Esophagus squamous epithelium (tissue), 5 donors: Measurements from ENCODE around the gene CYSRT1. TPM values are rescaled to one million over a fixed set of nuclear protein-coding genes. Genes with fewer than 3 reads are reported as not detected.

ENCODE experiments used
- DNase-seq: peaks from one replicate; lab custom pipeline; 2025; lab: John Stamatoyannopoulos, UW
- H3K27ac ChIP-seq, 4 donors: fragments of 200-600 bp; sonication (generic); one replicate each; pipeline ENCODE4 v1.5.1; 2016 to 2019; ENCODE audit warnings: mild to moderate bottlenecking in 1 of 4
- H3K27me3 ChIP-seq, 4 donors: fragments of 200-600 bp; sonication (generic); 1 replicate in 3 of 4; 2 replicates in 1 of 4; pipeline versions ENCODE4 v1.5.1 to v1.6.0; 2017 to 2021; ENCODE audit warnings: antibody characterized with exemption in 1 of 4
- H3K36me3 ChIP-seq, 3 donors: fragments of 200-600 bp; sonication (generic); one replicate each; pipeline ENCODE4 v1.5.1; 2016 to 2019
- H3K4me1 ChIP-seq, 3 donors: fragments of 200-600 bp; sonication (generic); one replicate each; pipeline ENCODE4 v1.5.1; 2017 to 2019
- H3K4me3 ChIP-seq, 4 donors: fragments of 200-600 bp; sonication (generic); 1 replicate in 3 of 4; 2 replicates in 1 of 4; pipeline ENCODE4 v1.5.1; 2016 to 2019; ENCODE audit warnings: mild to moderate bottlenecking in 2 of 4, moderate library complexity in 1 of 4
- H3K9me3 ChIP-seq, 3 donors: fragments of 200-600 bp; sonication (generic); one replicate each; pipeline ENCODE4 v1.5.1; 2016 to 2019
- CTCF ChIP-seq, 6 experiments: fragments of 450-650 bp in 4 of 6; fragments of 200-600 bp in 2 of 6; sonication (generic) in 2 of 6; IDR thresholded peaks; one replicate each; pipeline ENCODE4 v1.5.1; 2016 to 2019; ENCODE audit warnings: antibody characterized with exemption in 6 of 6, mild to moderate bottlenecking in 4 of 6, moderate library complexity in 4 of 6
- POLR2A ChIP-seq, 4 donors: fragments of 450-650 bp; IDR thresholded peaks; one replicate each; pipeline ENCODE4 v1.6.1; 2017; ENCODE audit warnings: antibody characterized with exemption in 4 of 4, mild to moderate bottlenecking in 4 of 4, moderate library complexity in 3 of 4
- WGBS, 2 donors: methylation state at CpG; one replicate each; pipeline ENCODE4 v1.1.5; 2018; 5-methylcytosine and 5-hydroxymethylcytosine counted together
- intact Hi-C: fragments of 100-400 bp; cut with DNase I; formaldehyde crosslinking; loops from one replicate; pipeline ENCODE4 v1.15.0; 2022
- total RNA-seq, 4 donors: library from RNA; depleted of rRNA; stranded (reverse); fragments of >200 nt; gene quantifications; one replicate each; pipeline ENCODE4 v1.1.0, GENCODE V29; 2016
- donor health status: DM: yes; HTN: yes; CAD: no.

The CYSRT1 gene
- total RNA-seq, 4 donors from 2014 or later = 114 to 301 (median 152) TPM

- peaks cover 36 to 64% (median 46%) of the 10 kb centered on the region in 3 donors for H3K4me1 ChIP-seq
- DNase-seq = no peak
- H3K27ac ChIP-seq = peak overlapping the region; percentile 92 to 97 (median 96)
- TF ChIP-seq CTCF (IDR thresholded peaks at IDR 0.05) = no peak
- TF ChIP-seq POLR2A (IDR thresholded peaks at IDR 0.05) = peak in 1 of 4 donors; percentile 26
- H3K4me3 ChIP-seq = peak overlapping the region; percentile 32 to 62 (median 53)
- no peaks in the 10 kb centered on the region for H3K9me3 ChIP-seq
- no peaks in the 10 kb centered on the region for H3K36me3 ChIP-seq
- WGBS, 2 donors = 70% methylated on average over 2 of the region's 18 CpGs; no CpG with 5 or more reads in 1 of the 2 donors
- intact Hi-C loops = loop anchor here (5.0 kb wide), 1 partner anchor 109 kb away; no protein-coding TSS in a partner anchor
- H3K27me3 ChIP-seq = peaks cover 0 to 45% (median 0%) of the 10 kb centered on the region in 4 donors
Measured at GRCh38 chr9:137226338-137227053, 1.5 kb downstream of the CYSRT1 start.

GRCh38 chr9:137227054-137227852, 2.3 kb downstream of the CYSRT1 start, which contains the start of gene RNF224:
TSS of gene RNF224 (plus strand) at chr9:137227502. CDS start at chr9:137228336, 834 bp downstream.
- intact Hi-C loops = loop anchor here (5.0 kb wide), 1 partner anchor 110 kb away; no protein-coding TSS in a partner anchor
- DNase-seq = no peak
- WGBS, 2 donors = 27% methylated on average over 3 of the region's 25 CpGs; no CpG with 5 or more reads in 1 of the 2 donors
- Histone ChIP-seq H3K9me3 (no peaks in the 10 kb centered on the region), H3K36me3 (no peaks in the 10 kb centered on the region), H3K4me3 (peak within 1 kb of the TSS; percentile 32 to 62 (median 53)), H3K4me1 (peaks cover 34 to 59% (median 41%) of the 10 kb centered on the region in 3 donors), H3K27ac (peak within 1 kb of the TSS; percentile 92 to 97 (median 96)), H3K27me3 (peaks cover 0 to 53% (median 0%) of the 10 kb centered on the region in 4 donors)
- TF ChIP-seq CTCF (IDR thresholded peaks at IDR 0.05) (peak; percentile 80 to 96 (median 92)), POLR2A (IDR thresholded peaks at IDR 0.05) (no peak)

GRCh38 chr9:137227853-137228505, 3.0 kb downstream of the CYSRT1 start:
- Histone ChIP-seq H3K27ac (peak overlapping the region in 3 of 4 donors; percentile 92 to 97 (median 97)), H3K27me3 (peaks cover 0 to 60% (median 0%) of the 10 kb centered on the region in 4 donors), H3K9me3 (no peaks in the 10 kb centered on the region), H3K4me1 (peaks cover 28 to 52% (median 33%) of the 10 kb centered on the region in 3 donors), H3K4me3 (no peak overlapping the region), H3K36me3 (no peaks in the 10 kb centered on the region)
- WGBS, 2 donors = 4 to 14% methylated on average over 2 to 4 of the region's 18 CpGs
- intact Hi-C loops = loop anchor here (5.0 kb wide), 1 partner anchor 111 kb away; no protein-coding TSS in a partner anchor
- no peak for DNase-seq
- TF ChIP-seq CTCF (IDR thresholded peaks at IDR 0.05) (no peak), POLR2A (IDR thresholded peaks at IDR 0.05) (no peak)

GRCh38 chr9:137228506-137228967, 3.6 kb downstream of the CYSRT1 start:
- intact Hi-C loops = loop anchor here (5.0 kb wide), 1 partner anchor 111 kb away; no protein-coding TSS in a partner anchor
- Histone ChIP-seq H3K36me3 (no peaks in the 10 kb centered on the region), H3K27ac (peak overlapping the region in 2 of 4 donors; percentile 92 to 97), H3K27me3 (peaks cover 0 to 66% (median 0%) of the 10 kb centered on the region in 4 donors), H3K4me1 (peaks cover 26 to 50% (median 31%) of the 10 kb centered on the region in 3 donors), H3K9me3 (no peaks in the 10 kb centered on the region), H3K4me3 (no peak overlapping the region)
- TF ChIP-seq POLR2A (IDR thresholded peaks at IDR 0.05) (no peak), CTCF (IDR thresholded peaks at IDR 0.05) (no peak)
- no CpG with 5 or more reads among the region's 29 CpGs for WGBS, 2 donors
- DNase-seq = no peak
